Neuronal stem cell (in vitro differentiated cells): ENCODE results near the gene KCNH4.

Experiments
- DNase-seq: peaks from one replicate; pipeline ENCODE4 v3.0.0-alpha.2; 2013; ENCODE audit warnings: low spot score
- H2AFZ ChIP-seq: one replicate; pipeline ENCODE4 v1.6.1; 2013; ENCODE audit warnings: mild to moderate bottlenecking, low read length, inconsistent platforms
- H2AK5ac ChIP-seq: 2 replicates; pipeline ENCODE4 v1.6.1; 2013; ENCODE audit warnings: low read depth, mild to moderate bottlenecking, inconsistent platforms, low read length, moderate library complexity, mixed read lengths
- H2BK120ac ChIP-seq: 2 replicates; pipeline ENCODE4 v1.6.1; 2013; ENCODE audit warnings: low read depth, mild to moderate bottlenecking, inconsistent platforms, low read length, moderate library complexity, mixed read lengths
- H2BK12ac ChIP-seq: one replicate; pipeline ENCODE4 v1.6.1; 2013; ENCODE audit warnings: low read length, inconsistent platforms
- H2BK15ac ChIP-seq: 2 replicates; pipeline ENCODE4 v1.6.1; 2013; ENCODE audit warnings: mild to moderate bottlenecking, low read length, inconsistent platforms, mixed read lengths
- H2BK5ac ChIP-seq: one replicate; pipeline ENCODE4 v1.6.1; 2013; ENCODE audit warnings: inconsistent platforms, mild to moderate bottlenecking, low read length, moderate library complexity
- H3K14ac ChIP-seq: one replicate; pipeline ENCODE4 v1.6.1; 2013; ENCODE audit warnings: low read length, inconsistent platforms
- H3K18ac ChIP-seq: 2 replicates; pipeline ENCODE4 v1.6.1; 2013; ENCODE audit warnings: low read length, inconsistent platforms
- H3K23ac ChIP-seq: 2 replicates; pipeline ENCODE4 v1.6.1; 2013; ENCODE audit warnings: low read depth, mild to moderate bottlenecking, mixed read lengths, low read length, inconsistent platforms; ENCODE audit not compliant: poor library complexity
- H3K27ac ChIP-seq: replicated peaks from 3 replicates; pipeline ENCODE4 v1.5.1; 2013; ENCODE audit warnings: low read length, inconsistent platforms
- H3K27me3 ChIP-seq, 3 experiments: 2 replicates each; pipeline ENCODE4 v1.6.1; 2013; ENCODE audit warnings: low read length in 3 of 3, mild to moderate bottlenecking in 2 of 3, inconsistent platforms in 1 of 3, low read depth in 1 of 3, mixed read lengths in 1 of 3, moderate library complexity in 1 of 3; ENCODE audit not compliant: control insufficient read depth in 3 of 3, insufficient read depth in 3 of 3
- H3K36me3 ChIP-seq, 2 donors: replicated peaks in 1 of 2; 2 replicates each; pipeline ENCODE4 v1.6.1; 2013; ENCODE audit warnings: low read length in 2 of 2; ENCODE audit not compliant: control insufficient read depth in 2 of 2, insufficient read depth in 2 of 2
- H3K4ac ChIP-seq: 2 replicates; pipeline ENCODE4 v1.6.1; 2013; ENCODE audit warnings: inconsistent platforms, mild to moderate bottlenecking, low read length, moderate library complexity
- H3K4me1 ChIP-seq, 2 donors: 1 replicate in 1 of 2; 2 replicates in 1 of 2; pipeline ENCODE4 v1.6.1; 2013; ENCODE audit warnings: low read length in 2 of 2, low read depth in 1 of 2; ENCODE audit not compliant: control insufficient read depth in 2 of 2, insufficient read depth in 1 of 2
- H3K4me2 ChIP-seq: one replicate; pipeline ENCODE4 v1.6.1; 2013; ENCODE audit warnings: mild to moderate bottlenecking, low read length, inconsistent platforms; ENCODE audit not compliant: insufficient read depth, poor library complexity, severe bottlenecking
- H3K4me3 ChIP-seq, 2 donors: 2 replicates each; pipeline ENCODE4 v1.5.1; 2013; ENCODE audit warnings: low read length in 2 of 2, mild to moderate bottlenecking in 2 of 2, inconsistent platforms in 1 of 2, moderate library complexity in 1 of 2
- H3K79me1 ChIP-seq: one replicate; pipeline ENCODE4 v1.6.1; 2013; ENCODE audit warnings: low read depth, mild to moderate bottlenecking, inconsistent platforms, low read length, moderate library complexity
- H3K9ac ChIP-seq: one replicate; pipeline ENCODE4 v1.6.1; 2013; ENCODE audit warnings: mild to moderate bottlenecking, low read depth, low read length, inconsistent platforms; ENCODE audit not compliant: poor library complexity
- H3K9me3 ChIP-seq, 2 donors: replicated peaks in 1 of 2; 2 replicates each; pipeline versions ENCODE3 to v1.6.1; 2013; ENCODE audit warnings: low read length in 2 of 2, mild to moderate bottlenecking in 2 of 2, inconsistent platforms in 1 of 2, low read depth in 1 of 2, mixed read lengths in 1 of 2, moderate library complexity in 1 of 2; ENCODE audit not compliant: control insufficient read depth in 2 of 2, insufficient read depth in 1 of 2
- H4K8ac ChIP-seq: one replicate; pipeline ENCODE4 v1.6.1; 2013; ENCODE audit warnings: low read depth, mild to moderate bottlenecking, inconsistent platforms, low read length, moderate library complexity
- H4K91ac ChIP-seq: one replicate; pipeline ENCODE4 v1.6.1; 2013; ENCODE audit warnings: low read length, low read depth, mild to moderate bottlenecking, inconsistent platforms; ENCODE audit not compliant: poor library complexity
- WGBS, 2 donors: extraction: QIAGEN DNeasy Blood & Tissue Kit; methylation state at CpG; one replicate each; pipeline ENCODE4 v1.1.7; 2013; ENCODE audit warnings: missing lambda C conversion rate in 2 of 2, mixed read lengths in 1 of 2; ENCODE audit not compliant: insufficient read length in 2 of 2, insufficient replicate concordance in 1 of 2; ENCODE audit errors: extremely low coverage in 2 of 2; 5-methylcytosine and 5-hydroxymethylcytosine counted together

KCNH4 gene

DNA sequence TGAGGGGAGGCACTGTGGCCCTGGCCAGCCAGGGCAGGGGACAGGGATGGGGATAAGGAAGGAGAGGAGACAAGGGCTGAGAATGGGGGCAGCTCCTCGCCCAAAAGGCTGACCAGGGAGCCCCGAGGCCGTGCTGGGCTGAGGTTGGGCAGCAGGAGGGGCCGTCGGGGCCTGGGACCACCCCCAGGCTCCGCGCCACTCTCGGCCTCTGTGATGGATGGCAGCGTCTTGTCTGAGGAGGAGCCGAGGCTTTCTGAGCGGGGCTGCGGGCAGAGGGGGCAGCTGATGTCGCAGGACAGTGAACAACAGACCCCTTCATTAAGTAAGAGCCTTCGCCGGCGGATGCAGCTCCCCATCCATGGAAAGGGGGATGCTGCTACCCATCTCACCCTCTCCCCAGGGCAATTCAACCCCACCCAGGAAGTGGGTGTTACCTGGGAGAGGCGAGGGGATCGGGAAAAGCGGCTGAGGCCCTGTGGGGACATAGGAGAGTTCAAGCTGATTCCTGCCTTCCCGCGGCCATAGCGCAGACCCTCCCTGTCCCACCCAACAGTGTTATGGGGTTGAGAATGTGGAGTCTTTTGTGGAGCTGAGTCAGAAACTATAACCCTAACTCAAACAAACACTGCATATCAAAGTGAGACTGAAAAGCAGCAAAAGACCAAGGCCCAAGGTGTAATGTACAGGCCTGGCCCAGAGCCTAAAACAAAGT lies 17.1 kb downstream of the KCNH4 start:
- Histone ChIP-seq H3K14ac (no peak overlapping the region), H4K91ac (no peak overlapping the region), H3K4me2 (no peak overlapping the region), H2BK12ac (no peak overlapping the region), H3K27ac (no peak overlapping the region), H2BK5ac (no peak overlapping the region), H3K18ac (peak overlapping the region; percentile 60), H3K36me3 (no peaks in the 10 kb centered on the region), H3K79me1 (peaks cover 5% of the 10 kb centered on the region), H2AFZ (peak overlapping the region; percentile 54), H3K27me3 (peaks cover 0 to 9% (median 0%) of the 10 kb centered on the region in 3 experiments), H3K4me1 (peaks cover 3 to 13% of the 10 kb centered on the region in 2 donors), H2BK15ac (no peak overlapping the region), H3K9ac (no peak overlapping the region), H2BK120ac (no peak overlapping the region), H4K8ac (no peak overlapping the region), H3K4ac (no peak overlapping the region), H3K23ac (peak overlapping the region; percentile 31), H3K4me3 (no peak overlapping the region), H2AK5ac (peak overlapping the region; percentile 1), H3K9me3 (peaks cover 0 to 1% of the 10 kb centered on the region in 2 donors)
- DNase-seq = no peak
- WGBS, 2 donors = no CpG with 5 or more reads among the region's 22 CpGs

GRCh38 chr17:42163113-42163512 lies 17.8 kb downstream of the KCNH4 start:
- peak overlapping the region; percentile 1 for H2AK5ac ChIP-seq

DNA sequence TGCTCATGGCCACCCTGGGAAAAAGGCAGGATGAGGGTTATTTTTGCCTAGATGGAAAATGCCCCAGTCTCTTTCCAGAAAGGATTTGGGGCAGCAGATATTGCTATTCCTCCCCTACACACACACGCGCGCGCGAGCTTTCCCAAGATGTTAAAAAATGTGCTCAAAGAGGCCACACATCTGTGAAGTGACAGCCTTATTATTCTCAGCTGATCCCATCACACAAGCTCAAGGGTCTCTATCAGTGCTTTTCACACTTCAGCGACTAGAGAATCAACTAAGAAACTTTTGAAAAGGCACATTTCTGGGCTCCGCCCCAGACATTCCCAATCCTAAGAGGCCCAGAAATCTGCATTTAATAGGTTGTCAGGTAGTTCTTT lies 20.4 kb downstream of the KCNH4 start:
- H2BK15ac ChIP-seq = no peak overlapping the region
- H2BK5ac ChIP-seq = no peak overlapping the region
- no peak overlapping the region for H3K9ac ChIP-seq
- no CpG with 5 or more reads among the region's 7 CpGs for WGBS, 2 donors
- no peak overlapping the region for H2BK12ac ChIP-seq
- peak overlapping the region; percentile 60 for H2AFZ ChIP-seq
- H2BK120ac ChIP-seq = no peak overlapping the region
- peaks cover 4% of the 10 kb centered on the region for H3K79me1 ChIP-seq
- no peak overlapping the region for H4K8ac ChIP-seq
- H3K27me3 ChIP-seq = peaks cover 0 to 5% (median 0%) of the 10 kb centered on the region in 3 experiments
- H3K27ac ChIP-seq = no peak overlapping the region
- H3K4me1 ChIP-seq = peaks cover 2 to 13% of the 10 kb centered on the region in 2 donors
- no peak overlapping the region for H3K23ac ChIP-seq
- DNase-seq = no peak
- H2AK5ac ChIP-seq = no peak overlapping the region
- H3K4me3 ChIP-seq = no peak overlapping the region
- H3K4ac ChIP-seq = no peak overlapping the region
- no peak overlapping the region for H3K4me2 ChIP-seq
- H4K91ac ChIP-seq = no peak overlapping the region
- H3K14ac ChIP-seq = no peak overlapping the region
- H3K18ac ChIP-seq = no peak overlapping the region
- H3K9me3 ChIP-seq = no peaks in the 10 kb centered on the region
- H3K36me3 ChIP-seq = no peaks in the 10 kb centered on the region

More at GRCh38 chr17:42163113-42163512, 17.8 kb downstream of the KCNH4 start:
- Histone ChIP-seq H4K8ac (no peak overlapping the region), H4K91ac (no peak overlapping the region), H3K4ac (no peak overlapping the region), H3K27me3 (peaks cover 0 to 9% (median 0%) of the 10 kb centered on the region in 3 experiments), H2BK12ac (no peak overlapping the region), H3K4me3 (no peak overlapping the region), H3K9me3 (peaks cover 0 to 1% of the 10 kb centered on the region in 2 donors), H3K4me1 (peaks cover 3 to 13% of the 10 kb centered on the region in 2 donors), H2BK15ac (no peak overlapping the region), H3K18ac (no peak overlapping the region), H3K36me3 (no peaks in the 10 kb centered on the region), H3K23ac (peak overlapping the region; percentile 6), H2BK5ac (no peak overlapping the region), H3K4me2 (no peak overlapping the region), H3K79me1 (peaks cover 5% of the 10 kb centered on the region), H2BK120ac (no peak overlapping the region), H3K14ac (no peak overlapping the region), H3K27ac (no peak overlapping the region), H2AFZ (peak overlapping the region; percentile 54), H3K9ac (peak overlapping the region; percentile 30)
- DNase-seq = no peak
- WGBS, 2 donors = no CpG with 5 or more reads among the region's 8 CpGs

- H2BK15ac ChIP-seq = peak overlapping the region; percentile 58
- peak overlapping the region; percentile 60 for H2AFZ ChIP-seq
- DNase-seq = no peak
These were observed 21.0 kb downstream of the KCNH4 start for GRCh38 chr17:42159796-42160530.

More at GRCh38 chr17:42159796-42160530, 21.0 kb downstream of the KCNH4 start:
- H3K36me3 ChIP-seq = no peaks in the 10 kb centered on the region
- H3K4me3 ChIP-seq = no peak overlapping the region
- H4K91ac ChIP-seq = no peak overlapping the region
- peaks cover 0 to 5% (median 0%) of the 10 kb centered on the region in 3 experiments for H3K27me3 ChIP-seq
- no peak overlapping the region for H4K8ac ChIP-seq
- H3K23ac ChIP-seq = peak overlapping the region; percentile 43
- no peak overlapping the region for H3K9ac ChIP-seq
- H3K4ac ChIP-seq = no peak overlapping the region
- H3K27ac ChIP-seq = no peak overlapping the region
- H2AK5ac ChIP-seq = peak overlapping the region; percentile 3
- peaks cover 2% of the 10 kb centered on the region for H3K79me1 ChIP-seq
- peak overlapping the region; percentile 41 for H2BK12ac ChIP-seq
- no peak overlapping the region for H2BK5ac ChIP-seq
- no peak overlapping the region for H3K14ac ChIP-seq
- no peak overlapping the region for H3K4me2 ChIP-seq
- no peaks in the 10 kb centered on the region for H3K9me3 ChIP-seq
- peak overlapping the region; percentile 64 for H3K18ac ChIP-seq
- H3K4me1 ChIP-seq = peaks cover 4 to 13% of the 10 kb centered on the region in 2 donors
- WGBS, 2 donors = no CpG with 5 or more reads among the region's 14 CpGs
- H2BK120ac ChIP-seq = no peak overlapping the region
